GM21717 (cell line): ENCODE data around the gene BMPER.
"Not testable (repeated sequence)": the region's sequence is repeated elsewhere in the genome, so short reads cannot be mapped to it uniquely, and the experiment has no call there.

ENCODE experiments used
- ATAC-seq: cut with Tn5 transposase; IDR thresholded peaks from one replicate; pipeline ENCODE4 v1.9.1; 2021; ENCODE audit warnings: mild to moderate bottlenecking, moderate library complexity; ENCODE audit not compliant: unreplicated experiment

The BMPER gene

GRCh38 chr7:34165927-34166550 is 260.7 kb downstream of the BMPER start:
- no peak for ATAC-seq

DNA sequence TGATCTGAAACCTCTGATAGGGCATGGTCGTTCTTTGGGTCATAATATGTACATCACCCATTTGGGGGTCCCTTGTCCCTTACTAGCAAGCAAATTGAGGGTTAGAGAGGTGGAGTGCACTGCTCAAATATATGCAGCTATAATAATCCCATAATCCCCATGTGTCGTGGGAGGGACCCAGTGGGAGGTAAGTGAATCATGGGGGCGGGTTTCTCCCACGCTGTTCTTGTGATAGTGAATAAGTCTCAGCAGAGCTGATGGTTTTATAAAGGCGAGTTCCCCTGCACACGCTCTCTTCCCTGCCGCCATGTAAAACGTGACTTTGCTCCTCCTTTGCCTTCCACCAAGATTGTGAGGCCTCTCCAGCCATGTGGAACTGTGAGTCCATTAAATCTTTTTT is 262.7 kb downstream of the BMPER start:
- ATAC-seq, result no peak

DNA sequence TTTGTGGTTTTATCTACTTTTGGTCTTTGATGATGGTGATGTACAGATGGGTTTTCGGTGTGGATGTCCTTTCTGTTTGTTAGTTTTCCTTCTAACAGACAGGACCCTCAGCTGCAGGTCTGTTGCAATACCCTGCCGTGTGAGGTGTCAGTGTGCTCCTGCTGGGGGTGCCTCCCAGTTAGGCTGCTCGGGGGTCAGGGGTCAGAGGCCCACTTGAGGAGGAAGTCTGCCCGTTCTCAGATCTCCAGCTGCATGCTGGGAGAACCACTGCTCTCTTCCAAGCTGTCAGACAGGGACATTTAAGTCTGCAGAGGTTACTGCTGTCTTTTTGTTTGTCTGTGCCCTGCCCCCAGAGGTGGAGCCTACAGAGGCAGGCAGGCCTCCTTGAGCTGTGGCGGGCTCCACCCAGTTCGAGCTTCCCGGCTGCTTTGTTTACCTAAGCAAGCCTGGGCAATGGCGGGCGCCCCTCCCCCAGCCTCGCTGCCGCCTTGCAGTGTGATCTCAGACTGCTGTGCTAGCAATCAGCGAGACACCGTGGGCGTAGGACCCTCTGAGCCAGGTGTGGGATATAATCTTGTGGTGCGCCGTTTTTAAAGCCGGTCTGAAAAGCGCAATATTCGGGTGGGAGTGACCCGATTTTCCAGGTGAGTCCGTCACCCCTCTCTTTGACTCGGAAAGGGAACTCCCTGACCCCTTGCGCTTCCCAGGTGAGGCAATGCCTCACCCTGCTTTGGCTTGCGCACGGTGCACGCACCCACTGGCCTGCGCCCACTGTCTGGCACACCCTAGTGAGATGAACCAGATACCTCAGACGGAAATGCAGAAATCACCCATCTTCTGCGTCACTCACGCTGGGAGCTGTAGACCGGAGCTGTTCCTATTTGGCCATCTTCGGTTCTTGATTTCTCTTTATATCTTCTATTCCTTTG is 269.6 kb downstream of the BMPER start:
- not testable (repeated sequence) for ATAC-seq

DNA sequence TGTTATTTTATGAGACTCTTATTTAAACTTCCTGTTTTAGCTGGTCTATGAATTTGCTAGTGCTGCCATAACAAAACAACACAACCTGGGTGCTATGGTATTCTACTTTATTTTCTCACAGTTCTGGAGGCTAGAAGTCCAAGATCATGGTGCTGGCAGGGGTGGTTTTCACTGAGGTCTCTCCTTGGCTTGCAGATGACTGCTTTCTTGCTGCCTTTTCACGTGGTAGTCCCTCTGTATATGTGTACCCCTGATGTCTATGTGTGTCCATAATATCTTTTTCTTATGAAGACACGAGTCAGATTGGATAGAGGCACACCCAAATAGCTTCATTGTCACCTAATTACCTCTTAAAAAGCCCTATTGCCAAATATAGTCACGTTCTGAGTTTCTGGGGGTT is 270.5 kb downstream of the BMPER start:
- no peak for ATAC-seq

DNA sequence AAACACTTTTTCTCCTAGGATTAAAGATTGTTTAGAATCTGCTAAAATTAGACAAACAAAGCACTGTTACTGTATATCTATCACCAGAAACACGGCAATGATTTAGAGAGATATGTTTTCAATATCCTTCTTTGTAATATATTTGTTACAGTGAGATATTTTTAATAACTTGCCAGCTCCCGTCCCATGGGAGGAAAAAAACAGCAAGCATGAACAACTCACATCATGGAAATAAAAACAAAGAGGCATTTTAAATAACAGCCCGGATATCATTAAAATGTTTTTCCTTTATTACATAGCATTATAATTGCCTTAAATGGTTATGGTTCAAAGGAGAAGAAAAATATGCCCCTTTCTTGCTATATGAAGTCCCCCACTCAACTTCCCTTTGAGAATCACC is 272.1 kb downstream of the BMPER start:
- no peak for ATAC-seq

DNA sequence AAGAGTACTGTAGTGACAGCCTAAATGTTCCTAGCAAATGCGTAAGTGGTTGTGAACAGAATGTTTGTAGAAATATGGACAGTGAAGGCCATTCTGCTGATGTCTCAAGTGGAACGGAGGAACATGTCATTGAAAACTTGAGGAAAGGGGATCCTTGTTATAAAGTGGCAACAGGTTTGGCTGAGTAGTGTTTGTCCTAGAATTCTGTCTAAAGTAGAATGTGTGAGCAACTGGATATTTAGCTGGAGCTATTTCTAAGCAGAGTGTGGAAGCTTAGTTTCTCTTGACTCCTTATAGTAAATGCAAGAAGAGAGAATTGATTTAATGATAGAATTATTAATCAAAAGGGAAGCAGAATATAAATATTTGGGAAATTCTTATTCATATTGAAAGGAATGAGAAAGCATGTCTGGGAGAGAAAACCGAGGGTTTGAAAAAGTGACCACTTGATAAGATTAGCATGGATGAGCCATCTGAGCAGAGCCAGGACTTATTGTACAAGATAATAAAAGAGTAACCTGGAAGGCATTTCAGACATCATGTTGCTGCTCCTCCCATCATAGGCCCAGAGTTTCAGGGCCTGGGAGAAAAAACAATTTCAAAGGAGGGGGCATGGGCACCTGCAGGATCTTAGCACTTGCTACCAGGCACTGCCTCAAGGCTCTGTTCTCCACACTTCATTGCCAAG is 276.1 kb downstream of the BMPER start:
- ATAC-seq, result no peak

DNA sequence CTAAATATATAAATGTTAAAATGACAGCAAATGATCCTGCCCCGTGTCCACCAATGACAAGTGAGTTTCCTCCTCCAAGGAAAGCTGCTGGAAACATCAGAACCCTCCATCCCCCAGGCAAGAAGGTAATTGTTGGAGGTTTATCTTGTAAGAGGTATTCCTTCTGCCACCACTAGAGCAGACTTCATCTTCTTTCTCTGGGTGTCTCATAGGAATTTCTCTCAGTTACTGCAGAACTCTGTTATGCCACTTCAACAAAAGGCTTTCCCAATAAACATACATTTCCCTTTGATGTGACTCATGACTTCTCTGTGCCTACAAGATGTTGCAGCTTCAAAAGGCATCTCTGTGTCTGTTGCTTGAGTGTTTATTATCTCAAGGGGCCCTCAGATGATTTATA is 279.1 kb downstream of the BMPER start:
- no peak for ATAC-seq

DNA sequence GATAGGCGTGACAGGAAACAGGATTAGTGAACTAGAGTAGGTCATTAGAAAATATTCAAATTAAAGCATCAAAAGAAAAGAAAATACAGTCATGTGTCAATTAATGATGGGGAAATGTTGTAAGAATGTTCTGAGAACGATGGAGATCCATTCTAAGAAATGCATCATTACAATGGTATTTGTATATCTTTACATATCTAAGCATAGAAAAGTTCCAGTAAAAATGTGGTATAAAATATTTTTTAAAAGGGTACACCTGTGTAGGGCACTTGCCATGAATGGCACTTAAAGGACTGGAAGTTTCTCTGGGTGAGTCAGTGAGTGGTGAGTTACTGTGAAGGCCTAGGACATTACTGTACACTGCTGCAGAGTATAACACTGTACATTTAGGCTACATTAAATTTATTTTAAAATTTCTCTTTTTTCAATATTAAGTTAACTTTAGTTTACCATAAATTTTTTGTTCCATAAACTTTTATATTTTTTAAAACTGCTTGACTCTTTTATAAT is 282.5 kb downstream of the BMPER start:
- no peak for ATAC-seq

- ATAC-seq, result no peak
These were observed 283.7 kb downstream of the BMPER start for GRCh38 chr7:34189031-34189430.

DNA sequence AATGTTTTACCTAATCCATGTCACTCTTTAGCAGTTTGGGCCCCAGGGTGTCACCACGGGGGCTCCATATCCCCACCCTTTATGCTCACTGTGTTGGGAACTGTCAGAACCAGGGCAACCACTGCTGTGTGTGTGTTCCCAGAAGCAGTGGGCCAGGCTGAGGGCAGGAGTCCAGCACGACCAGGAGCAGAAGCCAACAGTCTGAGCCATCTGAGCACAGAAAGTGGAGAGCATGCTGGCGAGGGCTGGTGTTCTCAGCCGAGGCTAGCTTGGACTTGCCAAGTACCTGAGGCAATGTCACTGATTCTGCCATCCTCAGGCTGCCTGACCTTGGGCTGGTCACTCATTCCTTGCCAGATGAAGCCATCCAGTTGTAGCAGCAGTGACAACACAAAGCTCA is 285.0 kb downstream of the BMPER start:
- no peak for ATAC-seq

DNA sequence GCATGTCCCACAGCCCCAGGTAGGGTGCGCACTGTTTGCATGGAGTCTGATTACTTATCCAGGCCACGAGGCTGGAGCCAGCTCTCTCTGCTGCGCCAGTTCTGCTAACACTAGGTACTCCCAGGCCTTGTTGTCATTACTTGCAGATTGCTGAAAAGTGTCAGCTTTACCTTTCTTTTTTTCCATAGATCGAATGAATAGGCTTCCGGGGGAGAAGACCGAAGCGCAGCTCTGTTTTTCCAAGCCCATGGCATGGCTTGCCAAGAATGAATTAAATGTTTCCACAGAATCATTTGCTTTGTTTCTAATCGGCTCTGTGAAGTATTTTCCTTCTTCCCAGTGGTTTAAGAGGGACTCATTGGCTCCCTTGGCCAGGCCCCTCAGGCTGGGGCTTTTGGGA is 285.8 kb downstream of the BMPER start:
- ATAC-seq, result no peak

DNA sequence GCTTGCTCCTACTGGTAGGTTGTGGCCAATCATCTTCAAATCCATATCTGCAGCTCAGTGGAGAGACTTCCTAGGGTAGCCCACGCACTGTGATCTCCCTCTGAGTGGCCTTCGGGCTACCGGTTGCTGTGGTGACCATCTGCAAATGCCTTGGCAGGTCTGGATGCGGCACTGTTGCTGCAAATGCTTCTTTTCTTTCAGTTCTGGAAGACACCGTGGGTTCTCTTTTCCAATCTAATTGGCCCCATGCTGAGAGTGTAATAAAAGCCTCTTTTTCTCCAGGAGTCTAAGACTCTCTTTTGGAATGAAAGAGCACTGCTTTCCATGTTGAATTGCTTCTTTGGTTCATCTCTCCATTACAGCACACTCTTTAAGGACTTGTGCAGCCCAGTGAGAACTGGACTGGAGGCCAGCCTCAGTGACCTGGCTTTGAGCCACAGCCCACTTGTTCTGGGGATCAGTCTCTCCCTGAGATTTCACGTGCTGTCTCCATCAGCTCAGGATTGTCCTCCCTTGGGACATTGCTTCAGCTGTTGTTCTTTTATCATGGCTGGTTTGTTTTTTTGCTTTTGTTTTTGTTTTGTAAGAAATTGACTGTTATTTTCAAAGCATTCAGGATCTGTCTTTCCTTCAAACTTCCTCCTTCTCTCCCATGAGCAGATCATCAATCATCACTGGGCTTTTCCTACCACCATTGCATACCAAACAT is 286.6 kb downstream of the BMPER start:
- no peak for ATAC-seq

DNA sequence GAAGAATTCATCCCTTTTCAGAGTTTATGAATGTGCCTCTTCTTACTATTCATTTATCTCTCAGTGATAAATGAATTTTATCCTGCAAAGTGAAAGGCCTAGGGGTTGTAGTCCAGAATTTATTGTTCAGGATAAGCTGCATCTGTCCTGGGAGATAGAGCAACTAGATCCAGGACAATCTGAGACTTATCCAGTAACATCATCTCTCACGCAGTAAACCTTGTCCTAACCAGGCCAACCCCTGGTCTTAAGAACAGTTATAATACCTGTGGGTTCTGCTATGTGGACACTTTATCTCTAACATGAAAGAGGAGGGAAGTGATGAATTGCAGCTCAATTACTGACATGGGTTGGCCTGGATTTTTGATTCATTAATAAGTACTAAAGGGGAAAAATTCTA is 287.6 kb downstream of the BMPER start:
- ATAC-seq, result no peak

DNA sequence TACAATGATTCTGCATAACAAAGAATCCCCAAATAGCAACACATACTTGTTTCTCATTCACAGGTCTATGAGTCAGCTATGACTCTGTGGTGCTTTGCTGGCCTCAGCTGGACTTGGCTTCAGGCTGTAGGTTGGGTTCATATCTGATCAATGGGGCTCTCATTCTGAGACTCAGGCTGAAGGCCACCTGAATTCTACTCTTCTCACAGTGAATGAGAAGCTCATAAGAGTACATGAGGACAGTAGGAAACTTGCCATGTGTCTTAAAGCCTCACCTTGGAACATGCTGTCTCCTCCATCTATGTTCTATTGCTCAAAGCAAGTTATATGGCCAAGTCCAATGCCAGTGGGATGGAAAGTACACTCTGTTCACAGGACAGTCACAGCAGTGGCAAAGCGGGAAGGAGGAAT is 292.9 kb downstream of the BMPER start:
- ATAC-seq, result no peak
